Inflammatory macrophage treated with lipopolysaccharide for 4 hours (primary cell): Measurements from ENCODE around the gene RXRB.

Experiments
- DNase-seq: peaks from one replicate; pipeline ENCODE4 v3.0.0-alpha.2; 2020

The RXRB gene

DNA sequence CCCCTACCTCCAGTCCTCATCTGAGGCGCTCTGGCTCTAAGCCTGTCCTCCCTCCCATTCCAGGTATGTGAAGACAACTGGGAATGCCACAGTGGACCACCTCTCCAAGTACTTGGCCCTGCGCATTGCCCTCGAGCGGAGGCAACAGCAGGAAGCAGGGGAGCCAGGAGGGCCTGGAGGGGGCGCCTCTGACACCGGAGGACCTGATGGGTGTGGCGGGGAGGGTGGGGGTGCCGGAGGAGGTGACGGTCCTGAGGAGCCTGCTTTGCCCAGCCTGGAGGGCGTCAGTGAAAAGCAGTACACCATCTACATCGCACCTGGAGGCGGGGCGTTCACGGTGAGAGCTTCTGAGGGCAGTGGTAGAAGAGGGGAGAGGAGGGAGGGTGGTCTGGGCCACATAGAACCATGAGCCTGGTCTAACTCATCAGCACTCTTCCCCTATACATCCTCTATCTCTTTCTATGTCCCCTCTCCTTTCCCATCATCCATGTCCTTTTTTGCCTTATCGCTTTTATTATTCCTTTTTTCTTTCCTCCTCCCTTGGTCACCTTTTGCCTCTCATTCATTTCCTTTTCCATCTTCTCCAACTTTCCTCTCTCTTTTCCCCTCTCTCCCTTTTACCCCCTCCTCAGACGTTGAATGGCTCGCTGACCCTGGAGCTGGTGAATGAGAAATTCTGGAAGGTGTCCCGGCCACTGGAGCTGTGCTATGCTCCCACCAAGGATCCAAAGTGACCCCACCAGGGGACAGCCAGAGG lies 11.4 kb upstream of the RXRB start:
- DNase-seq = no peak

DNA sequence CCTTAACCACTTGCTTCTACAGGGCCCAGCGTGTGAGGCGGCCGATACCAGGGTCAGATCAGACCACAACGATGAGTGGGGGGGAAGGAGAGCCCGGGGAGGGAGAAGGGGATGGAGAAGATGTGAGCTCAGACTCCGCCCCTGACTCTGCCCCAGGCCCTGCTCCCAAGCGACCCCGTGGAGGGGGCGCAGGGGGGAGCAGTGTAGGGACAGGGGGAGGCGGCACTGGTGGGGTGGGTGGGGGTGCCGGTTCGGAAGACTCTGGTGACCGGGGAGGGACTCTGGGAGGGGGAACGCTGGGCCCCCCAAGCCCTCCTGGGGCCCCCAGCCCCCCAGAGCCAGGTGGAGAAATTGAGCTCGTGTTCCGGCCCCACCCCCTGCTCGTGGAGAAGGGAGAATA lies 10.7 kb upstream of the RXRB start:
- no peak for DNase-seq

DNA sequence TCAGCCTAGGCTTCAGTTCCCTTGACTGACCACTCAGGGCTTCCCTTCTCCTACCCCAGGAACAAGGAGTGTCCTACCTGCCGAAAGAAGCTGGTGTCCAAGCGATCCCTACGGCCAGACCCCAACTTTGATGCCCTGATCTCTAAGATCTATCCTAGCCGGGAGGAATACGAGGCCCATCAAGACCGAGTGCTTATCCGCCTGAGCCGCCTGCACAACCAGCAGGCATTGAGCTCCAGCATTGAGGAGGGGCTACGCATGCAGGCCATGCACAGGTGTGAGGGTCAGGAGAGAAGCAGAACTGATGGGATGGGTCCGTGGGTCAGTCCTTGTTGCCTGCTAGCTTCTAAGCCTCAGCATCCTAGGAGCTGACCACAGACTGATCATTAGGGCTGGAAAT lies 9.4 kb upstream of the RXRB start:
- no peak for DNase-seq

DNA sequence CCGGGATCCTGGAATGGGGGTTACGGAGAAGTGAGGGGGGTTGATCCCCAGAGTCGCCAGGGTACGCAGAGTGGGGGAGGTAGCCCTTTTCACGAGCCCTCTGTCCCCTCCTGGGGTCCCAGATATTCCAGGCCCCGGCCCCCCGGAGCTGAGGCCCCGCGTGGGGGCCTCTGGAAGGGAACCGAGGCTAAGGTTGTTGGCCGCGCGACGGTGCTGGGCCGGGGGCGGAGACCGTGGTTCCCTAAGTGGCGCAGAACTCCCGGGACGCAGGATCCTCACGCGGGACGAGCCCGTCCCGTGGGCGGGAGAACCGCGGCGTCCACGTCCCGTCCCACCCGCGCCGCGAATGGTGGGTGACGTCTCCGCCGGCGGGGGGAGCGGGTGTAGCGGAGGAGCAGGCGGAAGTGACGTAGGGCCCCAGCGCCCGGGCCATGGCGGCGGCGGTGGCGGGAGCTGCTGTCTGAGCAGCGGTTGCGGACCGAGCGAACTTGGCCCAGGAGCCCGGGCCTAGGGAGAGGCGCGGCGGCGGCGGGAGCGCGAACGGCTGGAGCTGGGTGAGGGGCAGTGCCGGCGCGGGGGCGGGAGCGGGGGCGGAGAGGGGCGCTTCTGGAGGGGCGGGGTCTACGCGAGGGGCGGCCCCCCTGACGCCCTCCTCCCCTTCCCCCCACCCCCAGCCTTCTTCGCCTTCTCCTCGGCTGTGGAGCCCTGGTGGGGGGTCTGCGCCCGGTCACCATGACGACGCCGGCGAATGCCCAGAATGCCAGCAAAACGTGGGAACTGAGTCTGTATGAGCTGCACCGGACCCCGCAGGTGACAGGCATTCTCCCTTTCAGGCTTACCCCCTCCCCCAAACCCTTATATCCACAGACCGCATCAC lies 7.9 kb upstream of the RXRB start, which contains the start of gene RING1:
Gene RING1, plus strand, starts transcription at position 410 of the 877 bp plus-strand sequence. Its CDS starts 323 bp downstream, at position 733.
- DNase-seq = peak; percentile 87

DNA sequence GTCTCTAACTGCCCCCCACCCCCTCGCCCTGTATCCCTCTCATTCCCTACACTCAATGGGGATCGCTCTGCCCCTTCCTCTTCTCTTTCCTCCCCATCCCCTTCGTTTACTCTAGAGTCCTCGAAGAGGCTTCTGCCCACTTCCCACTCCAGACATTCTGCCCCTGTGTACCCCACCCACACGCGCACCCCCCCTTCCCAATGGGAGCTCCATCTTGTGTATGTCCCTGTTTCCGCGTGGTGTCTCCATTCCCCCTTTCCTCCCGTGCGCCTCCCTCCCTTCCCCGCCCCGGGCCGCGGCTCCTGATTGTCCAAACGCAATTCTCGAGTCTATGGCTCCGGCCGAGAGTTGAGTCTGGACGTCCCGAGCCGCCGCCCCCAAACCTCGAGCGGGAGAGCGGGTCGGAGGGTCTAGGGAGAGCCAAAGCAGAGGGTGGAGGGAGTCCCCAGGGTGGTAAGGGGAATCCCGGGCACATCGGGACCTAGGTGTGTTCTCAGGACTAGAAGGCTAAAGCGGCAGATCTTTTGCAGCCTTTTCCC lies 7.2 kb upstream of the RXRB start:
- DNase-seq = peak; percentile 30

DNA sequence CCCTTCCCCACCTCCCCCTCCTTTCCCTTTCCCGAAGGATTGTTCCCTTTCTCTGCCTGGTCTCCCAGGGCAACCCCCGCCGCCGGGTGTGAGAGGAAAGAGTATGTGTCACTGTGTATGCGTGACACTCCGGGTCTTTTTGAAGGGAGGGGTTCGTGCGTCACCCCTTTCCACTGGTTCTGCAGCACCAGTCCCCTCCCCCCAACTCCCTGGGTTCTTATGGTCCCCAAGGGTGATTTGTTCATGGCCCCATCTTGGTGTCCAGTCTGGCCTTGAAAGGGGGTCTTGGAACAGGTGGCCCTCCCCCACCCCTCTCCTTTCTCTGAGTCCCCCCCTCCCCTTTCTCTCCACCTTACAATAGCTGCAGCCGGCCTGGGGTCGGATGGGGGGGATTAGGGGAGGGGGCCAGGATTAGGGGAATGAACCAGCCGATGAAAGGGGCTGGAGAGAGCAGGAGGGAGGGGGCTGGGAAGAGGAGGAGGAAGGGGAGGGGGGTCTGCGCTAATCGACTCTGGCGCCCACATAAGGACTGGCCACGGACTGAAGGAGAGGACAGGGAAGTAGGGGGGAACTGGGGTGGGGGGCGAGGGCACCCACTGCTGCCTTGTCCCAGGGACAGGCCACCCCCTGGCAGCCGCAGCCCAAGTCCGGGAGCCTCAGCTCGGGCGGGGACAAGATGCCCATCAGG lies 6.5 kb upstream of the RXRB start:
- no peak for DNase-seq

DNA sequence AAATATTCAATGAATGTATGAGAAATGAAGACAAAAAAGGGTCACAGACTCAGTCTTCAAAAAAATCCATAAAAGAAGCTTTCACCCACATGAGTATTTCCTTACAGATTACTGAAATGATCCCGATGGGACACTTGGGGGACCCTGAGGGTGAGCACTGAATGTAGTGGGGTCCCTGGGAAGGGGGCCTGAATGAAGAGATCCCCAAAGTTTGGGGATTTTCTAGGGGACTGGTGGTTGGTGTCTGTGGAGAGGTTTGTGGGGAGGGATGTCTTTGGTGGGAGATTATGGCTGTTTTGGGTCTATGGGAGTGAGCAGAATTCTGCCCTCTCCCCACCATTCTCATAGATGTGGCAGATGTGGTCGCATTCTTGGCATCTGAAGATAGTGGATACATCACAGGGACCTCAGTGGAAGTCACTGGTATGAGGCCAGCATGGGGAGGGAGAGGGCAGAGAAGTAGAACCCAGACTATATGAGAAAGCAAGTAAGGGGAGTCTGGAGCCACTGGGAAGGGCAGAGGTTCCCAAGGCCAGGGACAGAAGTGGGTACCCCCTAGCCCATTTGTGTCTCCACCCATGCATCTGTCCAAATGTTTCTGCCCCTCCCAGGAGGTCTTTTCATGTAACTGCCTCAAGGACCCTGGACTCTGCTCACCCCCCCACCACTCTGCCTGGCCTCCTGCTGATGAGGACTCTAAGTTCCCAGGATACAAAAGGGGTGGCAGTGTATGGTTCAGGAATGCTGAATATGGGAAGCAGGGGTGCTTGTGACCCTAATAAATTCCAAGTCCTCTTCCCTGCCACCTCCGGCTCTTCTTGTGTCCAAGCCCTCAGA lies 5.8 kb upstream of the RXRB start:
- DNase-seq = no peak

DNA sequence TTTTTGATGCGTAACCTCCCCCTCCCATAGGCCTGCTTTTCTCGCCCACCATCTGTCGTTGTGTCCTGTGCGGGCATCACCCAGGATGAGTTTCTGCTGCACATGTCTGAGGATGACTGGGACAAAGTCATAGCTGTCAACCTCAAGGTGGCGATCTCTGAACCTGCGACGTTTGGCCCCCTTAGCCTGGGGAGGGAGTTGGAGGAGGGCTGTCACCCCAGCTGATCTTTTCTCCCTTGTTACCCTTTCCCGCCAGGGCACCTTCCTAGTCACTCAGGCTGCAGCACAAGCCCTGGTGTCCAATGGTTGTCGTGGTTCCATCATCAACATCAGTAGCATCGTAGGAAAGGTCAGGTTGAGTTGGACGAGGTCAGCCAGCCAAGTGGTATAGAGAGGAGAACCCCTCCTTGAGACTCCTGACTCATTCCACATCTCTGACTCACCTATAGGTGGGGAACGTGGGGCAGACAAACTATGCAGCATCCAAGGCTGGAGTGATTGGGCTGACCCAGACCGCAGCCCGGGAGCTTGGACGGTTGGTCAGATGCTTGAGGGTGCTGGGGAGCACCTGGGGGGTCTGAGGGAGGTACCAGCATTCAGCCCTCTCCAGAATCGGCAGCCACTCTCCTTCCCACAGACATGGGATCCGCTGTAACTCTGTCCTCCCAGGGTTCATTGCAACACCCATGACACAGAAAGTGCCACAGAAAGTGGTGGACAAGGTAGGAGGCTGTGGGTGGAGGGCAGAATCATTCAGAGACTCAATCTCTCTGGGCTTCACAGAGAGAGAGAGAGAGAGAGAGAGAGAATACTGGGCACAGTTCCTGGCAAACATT lies 4.9 kb upstream of the RXRB start:
- peak; percentile 40 for DNase-seq

DNA sequence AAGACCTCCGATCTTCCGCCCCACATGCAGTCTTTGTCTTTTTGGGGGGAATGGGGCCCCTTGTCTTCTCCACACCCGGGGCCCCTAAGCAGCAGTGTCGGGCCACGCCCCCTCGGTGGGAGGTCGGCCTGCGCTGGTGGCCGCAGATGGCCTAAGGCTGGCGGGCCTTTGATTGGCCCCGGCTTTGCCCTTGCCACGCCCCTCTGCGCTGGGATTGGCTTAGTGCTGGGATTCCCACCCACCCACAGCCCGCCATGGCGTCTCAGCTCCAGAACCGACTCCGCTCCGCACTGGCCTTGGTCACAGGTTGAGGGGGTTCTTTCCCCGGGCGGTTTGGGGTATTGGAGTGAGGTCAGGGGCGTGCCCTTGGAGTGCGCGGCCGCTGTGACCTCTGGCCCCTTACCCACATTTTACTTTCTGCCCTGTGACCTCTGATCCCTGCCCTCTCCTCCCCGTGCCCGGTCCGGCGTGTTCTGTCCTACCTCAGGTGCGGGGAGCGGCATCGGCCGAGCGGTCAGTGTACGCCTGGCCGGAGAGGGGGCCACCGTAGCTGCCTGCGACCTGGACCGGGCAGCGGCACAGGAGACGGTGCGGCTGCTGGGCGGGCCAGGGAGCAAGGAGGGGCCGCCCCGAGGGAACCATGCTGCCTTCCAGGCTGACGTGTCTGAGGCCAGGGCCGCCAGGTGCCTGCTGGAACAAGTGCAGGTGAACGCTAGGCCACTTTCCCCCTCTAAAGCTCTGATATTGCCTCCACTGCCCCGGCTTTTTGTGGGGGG lies 4.1 kb upstream of the RXRB start, which contains the start of gene HSD17B8:
Gene HSD17B8, plus strand, starts transcription at position 241 of the 776 bp plus-strand sequence. Its CDS starts 14 bp downstream, at position 255.
- peak; percentile 91 for DNase-seq

DNA sequence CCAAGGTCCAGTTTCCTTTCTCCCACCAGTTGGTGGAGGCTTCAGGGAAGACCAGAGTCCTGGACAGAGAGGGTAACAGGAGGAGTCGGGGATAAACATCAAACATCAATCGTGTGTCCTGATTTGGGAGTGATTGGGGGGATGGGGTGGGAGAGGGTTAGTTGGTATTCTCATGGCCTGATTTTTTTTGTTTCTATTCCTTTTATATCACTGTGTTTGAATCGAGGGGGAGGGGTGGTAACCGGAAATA lies 3.6 kb upstream of the RXRB start:
- no peak for DNase-seq

DNA sequence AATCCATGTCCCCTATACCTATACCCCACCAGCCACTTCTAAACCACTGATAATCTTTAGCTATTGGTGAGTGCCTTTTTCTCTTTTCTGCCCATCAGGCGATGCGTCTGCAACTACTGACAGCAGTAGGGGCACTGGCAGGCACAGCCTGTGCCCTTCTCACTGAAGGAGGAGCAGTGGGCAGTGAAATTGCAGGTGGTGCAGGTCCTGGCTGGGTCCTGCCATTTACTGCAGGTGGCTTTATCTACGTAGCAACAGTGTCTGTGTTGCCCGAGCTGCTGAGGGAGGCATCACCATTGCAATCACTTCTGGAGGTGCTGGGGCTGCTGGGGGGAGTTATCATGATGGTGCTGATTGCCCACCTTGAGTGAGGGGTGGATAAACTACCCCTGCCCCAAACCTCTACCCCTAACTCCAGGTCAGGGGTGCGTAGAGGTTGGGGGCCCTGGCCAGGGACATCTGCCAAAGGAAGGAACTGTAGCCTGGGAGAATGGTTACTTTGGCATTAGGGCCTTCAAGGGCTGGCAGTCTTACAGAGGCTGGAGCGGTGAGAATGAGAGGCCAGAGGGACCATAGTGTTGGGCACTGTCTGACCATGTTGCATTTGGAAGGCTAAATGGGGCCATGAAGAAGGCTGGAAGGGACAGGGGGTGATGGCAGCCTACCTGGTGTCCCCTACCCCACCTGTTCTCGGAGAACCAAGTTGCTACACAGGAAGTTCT lies 3.1 kb upstream of the RXRB start:
- DNase-seq = no peak

DNA sequence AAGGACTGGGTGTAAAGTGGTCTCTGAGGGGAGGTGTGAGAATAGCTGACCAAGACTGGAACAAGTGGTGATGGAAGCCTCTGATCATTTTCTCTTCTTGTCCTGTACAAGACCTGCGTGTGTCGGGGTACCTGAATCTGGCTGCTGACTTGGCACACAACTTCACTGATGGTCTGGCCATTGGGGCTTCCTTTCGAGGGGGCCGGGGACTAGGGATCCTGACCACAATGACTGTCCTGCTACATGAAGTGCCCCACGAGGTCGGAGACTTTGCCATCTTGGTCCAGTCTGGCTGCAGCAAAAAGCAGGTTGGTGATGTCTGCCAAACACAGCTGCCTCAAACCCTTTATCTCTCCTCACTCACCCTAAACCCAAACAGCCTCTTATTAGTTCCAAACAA lies 2.3 kb upstream of the RXRB start:
- no peak for DNase-seq

DNA sequence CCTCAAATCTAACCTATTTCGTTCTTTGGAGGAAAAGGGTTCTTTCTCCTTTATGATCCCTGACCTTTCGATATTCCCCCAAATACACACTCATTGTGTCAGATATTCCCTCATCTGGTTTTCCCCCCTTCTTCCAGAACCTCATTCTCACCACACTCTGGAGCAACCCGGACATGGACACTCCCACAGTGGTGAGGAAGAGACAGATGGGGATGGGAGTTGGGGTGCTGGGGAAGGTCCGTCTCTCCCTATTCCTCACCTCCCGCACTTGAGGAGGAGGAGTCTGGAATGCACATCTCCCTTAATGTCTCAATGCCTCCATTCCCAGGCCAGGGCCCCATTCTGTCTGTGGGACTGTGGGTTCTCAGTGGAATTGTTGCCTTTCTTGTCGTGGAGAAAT lies 1.5 kb upstream of the RXRB start:
- DNase-seq = no peak

DNA sequence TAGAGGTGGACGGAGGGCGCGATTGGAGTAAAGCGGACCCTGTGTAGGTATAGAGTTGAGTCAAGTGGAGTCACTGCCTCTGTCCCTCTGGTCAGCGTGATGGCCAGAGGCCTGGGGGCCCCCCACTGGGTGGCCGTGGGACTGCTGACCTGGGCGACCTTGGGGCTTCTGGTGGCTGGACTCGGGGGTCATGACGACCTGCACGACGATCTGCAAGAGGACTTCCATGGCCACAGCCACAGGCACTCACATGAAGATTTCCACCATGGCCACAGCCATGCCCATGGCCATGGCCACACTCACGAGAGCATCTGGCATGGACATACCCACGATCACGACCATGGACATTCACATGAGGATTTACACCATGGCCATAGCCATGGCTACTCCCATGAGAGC lies 681 bp upstream of the RXRB start:
- peak; percentile 34 for DNase-seq

DNA sequence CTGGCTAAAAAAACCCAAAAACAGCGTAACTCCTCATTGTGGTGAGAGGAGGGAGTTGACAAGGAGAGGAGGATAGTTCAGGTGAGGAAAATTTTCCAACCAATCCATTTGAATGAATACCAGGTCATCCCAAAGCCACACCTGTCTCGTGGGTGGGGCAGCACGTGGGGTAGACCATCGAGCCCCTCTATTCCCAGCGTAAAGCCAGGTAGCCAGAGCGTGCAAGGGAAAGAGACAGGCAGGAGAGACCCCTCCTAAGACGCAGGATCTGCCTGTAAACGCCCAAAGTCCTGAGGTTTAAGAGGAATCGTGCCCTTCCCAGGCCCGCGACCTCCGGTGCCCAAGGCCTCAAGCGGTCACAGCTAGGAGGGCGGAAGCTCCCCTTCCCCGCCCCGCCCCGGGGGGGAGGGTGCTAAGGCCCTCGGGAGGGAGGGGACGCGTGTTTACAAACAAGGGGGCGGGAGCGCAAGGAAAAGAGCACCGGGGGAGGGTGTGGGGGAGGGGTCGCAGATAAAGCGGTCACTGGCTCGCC lies 712 bp downstream of the RXRB start:
- DNase-seq = peak; percentile 79

DNA sequence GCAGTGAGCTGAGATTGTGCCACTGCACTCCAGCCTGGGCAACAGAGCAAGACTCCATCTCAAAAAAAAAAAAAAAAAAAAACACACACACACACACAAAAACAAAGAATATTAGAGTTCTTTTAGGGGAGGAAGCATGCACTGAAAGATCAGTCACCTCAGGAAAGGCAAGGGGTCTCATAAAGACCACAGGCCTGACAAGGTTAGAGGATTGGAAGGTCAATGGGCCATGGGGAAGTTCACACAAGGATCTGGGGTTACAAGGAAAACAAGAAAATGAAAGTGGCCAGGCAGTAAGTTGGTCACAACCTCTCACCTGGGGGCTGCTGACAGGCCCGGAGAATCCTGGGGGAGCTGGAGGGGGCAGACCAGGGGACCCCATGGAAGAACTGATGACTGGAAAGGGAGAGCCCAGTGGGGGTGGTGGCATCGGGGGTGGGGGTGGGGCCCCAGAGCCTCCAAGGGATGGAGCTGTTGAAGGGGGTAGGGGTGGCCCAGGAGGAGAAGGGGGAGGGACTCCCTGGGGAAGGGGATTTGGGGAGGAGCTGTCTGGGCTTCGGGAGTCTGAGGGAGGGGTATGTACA lies 1.5 kb downstream of the RXRB start:
- DNase-seq = no peak

DNA sequence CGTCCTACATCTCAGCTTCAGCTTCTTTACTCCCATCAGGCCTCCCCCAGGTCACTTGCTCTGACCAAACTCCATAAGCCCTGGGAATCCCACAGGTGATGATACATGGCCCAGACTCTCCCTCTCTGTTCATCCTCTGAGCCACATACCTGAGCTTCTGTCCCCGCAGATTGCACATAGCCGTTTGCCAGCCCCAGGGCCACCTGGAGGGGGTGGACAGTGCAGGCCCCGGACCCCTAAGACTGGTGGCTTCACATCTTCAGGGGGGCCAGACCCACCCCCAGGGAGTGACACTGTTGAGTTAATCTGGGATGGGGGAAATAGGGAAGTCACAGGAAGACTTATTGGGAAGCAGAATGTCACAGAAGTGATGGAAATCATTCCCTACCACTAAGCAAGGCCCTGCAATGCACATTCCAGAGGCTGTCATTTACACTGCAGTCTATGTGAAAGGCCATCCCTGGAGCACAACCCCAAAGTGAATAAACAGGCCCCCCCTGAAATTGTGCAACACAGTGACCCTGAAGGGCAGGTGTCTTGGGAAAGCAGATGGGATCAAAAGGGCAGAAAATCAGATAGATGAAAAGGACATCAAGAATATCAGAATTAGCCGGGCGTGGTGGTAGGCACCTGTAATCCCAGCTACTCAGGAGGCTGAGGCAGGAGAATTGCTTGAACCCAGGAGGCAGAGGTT lies 2.2 kb downstream of the RXRB start:
- no peak for DNase-seq

DNA sequence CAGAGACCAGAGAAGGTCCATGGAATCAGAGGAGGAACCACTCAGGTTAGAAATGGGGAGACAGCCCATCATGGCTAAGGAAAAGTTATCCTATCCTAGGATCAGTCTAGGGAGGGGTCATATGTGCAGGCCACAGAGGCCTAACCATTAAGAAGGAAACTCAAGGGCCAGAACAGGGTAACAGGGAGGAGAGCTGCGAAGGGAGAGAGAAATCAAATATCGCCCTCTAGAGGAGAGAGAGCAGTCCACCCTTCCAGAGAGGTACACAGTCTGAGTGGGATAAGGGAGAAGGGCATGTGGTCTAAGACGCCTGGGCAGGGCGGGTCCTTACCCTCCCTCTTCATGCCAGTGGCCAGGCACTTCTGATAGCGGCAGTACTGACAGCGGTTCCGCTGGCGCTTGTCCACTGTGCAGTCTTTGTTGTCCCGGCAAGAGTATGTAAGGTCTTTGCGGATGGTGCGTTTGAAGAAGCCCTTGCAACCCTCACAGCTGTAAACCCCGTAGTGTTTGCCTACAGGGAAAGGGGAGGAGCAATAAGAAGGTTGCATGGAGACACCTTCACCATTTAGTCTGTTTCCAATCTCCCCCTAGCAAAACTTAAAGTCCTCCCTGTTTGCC lies 2.9 kb downstream of the RXRB start:
- DNase-seq = peak; percentile 74
